H1 (cell line): ENCODE measurements around the gene C12orf56. TPM values are rescaled to one million over a fixed set of nuclear protein-coding genes. Genes with fewer than 3 reads are reported as not detected.

Experiments
- CTCF ChIA-PET: fragments of 300-600 bp; sonication (Branson Sonifier 250); formaldehyde crosslinking; loops from one replicate; lab custom pipeline; 2021; ENCODE audit not compliant: partially characterized antibody; lab: Charles Lee
- POLR2A ChIA-PET: fragments of 300-600 bp; sonication (Branson Sonifier 250); formaldehyde crosslinking; loops from one replicate; lab custom pipeline; 2021; ENCODE audit warnings: inconsistent platforms; ENCODE audit not compliant: partially characterized antibody; lab: Charles Lee
- DNase-seq, 2 experiments: peaks; one replicate each; pipeline versions ENCODE4 v3.0.0 to v3.0.0-alpha.2; 2010 to 2022; ENCODE audit warnings: low spot score in 2 of 2, low read depth in 1 of 2, mixed read lengths in 1 of 2
- FAIRE-seq: peaks from 2 replicates; lab custom pipeline; 2011; peaks lifted over from hg19 to GRCh38; lab: Jason Lieb, UNC
- H2AFZ ChIP-seq: 2 replicates; pipeline ENCODE4 v1.8.1; 2012; ENCODE audit warnings: low read length, inconsistent platforms
- H2AK5ac ChIP-seq: 2 replicates; pipeline ENCODE4 v1.6.1; 2013; ENCODE audit warnings: low read depth, low read length
- H2BK120ac ChIP-seq: replicated peaks from 2 replicates; pipeline ENCODE3; 2013; ENCODE audit warnings: low read depth, low read length, inconsistent platforms
- H2BK12ac ChIP-seq: 2 replicates; pipeline ENCODE4 v1.6.1; 2013; ENCODE audit warnings: low read depth, low read length
- H2BK15ac ChIP-seq: 2 replicates; pipeline ENCODE4 v1.6.1; 2013; ENCODE audit warnings: low read length
- H2BK20ac ChIP-seq: 2 replicates; pipeline ENCODE4 v1.6.1; 2013; ENCODE audit warnings: low read length
- H2BK5ac ChIP-seq: 2 replicates; pipeline ENCODE4 v1.6.1; 2013; ENCODE audit warnings: low read depth, low read length
- H3K14ac ChIP-seq: 2 replicates; pipeline ENCODE4 v1.6.1; 2013; ENCODE audit warnings: inconsistent platforms; ENCODE audit not compliant: insufficient read length
- H3K18ac ChIP-seq: 2 replicates; pipeline ENCODE4 v1.6.1; 2013; ENCODE audit warnings: low read length; ENCODE audit errors: extremely low read depth
- H3K23ac ChIP-seq: 2 replicates; pipeline ENCODE4 v1.6.1; 2013; ENCODE audit warnings: inconsistent platforms; ENCODE audit not compliant: insufficient read length
- H3K23me2 ChIP-seq: 2 replicates; pipeline ENCODE4 v1.6.1; 2013; ENCODE audit warnings: low read depth, low read length
- H3K27ac ChIP-seq: 2 replicates; pipeline ENCODE4 v1.6.1; 2011; ENCODE audit warnings: low read depth, low read length, inconsistent platforms
- H3K27me3 ChIP-seq, 4 experiments: replicated peaks in 1 of 4; 1 replicate in 1 of 4; 2 replicates in 3 of 4; pipeline versions ENCODE4 v1.6.1 to v1.8.1; 2011 to 2013; ENCODE audit warnings: low read length in 3 of 4, mild to moderate bottlenecking in 3 of 4, inconsistent platforms in 2 of 4, mixed read lengths in 2 of 4, moderate library complexity in 1 of 4; ENCODE audit not compliant: control insufficient read depth in 3 of 4, insufficient read depth in 3 of 4; ENCODE audit errors: extremely low read depth in 1 of 4
- H3K36me3 ChIP-seq, 4 experiments: 2 replicates each; pipeline versions ENCODE4 v1.6.1 to v1.8.1; 2011 to 2013; ENCODE audit warnings: mild to moderate bottlenecking in 4 of 4, low read length in 3 of 4, moderate library complexity in 2 of 4, control low read depth in 1 of 4, inconsistent platforms in 1 of 4; ENCODE audit not compliant: insufficient read depth in 4 of 4, control insufficient read depth in 2 of 4
- H3K4ac ChIP-seq: replicated peaks from 2 replicates; pipeline ENCODE3; 2013; ENCODE audit warnings: low read length, low read depth, mixed read lengths, inconsistent platforms; ENCODE audit not compliant: insufficient read length
- H3K4me1 ChIP-seq, 4 experiments: replicated peaks in 1 of 4; 1 replicate in 1 of 4; 2 replicates in 3 of 4; pipeline versions ENCODE4 v1.6.1 to v1.8.1; 2011 to 2013; ENCODE audit warnings: low read length in 3 of 4, inconsistent platforms in 2 of 4, mixed read lengths in 1 of 4; ENCODE audit not compliant: insufficient read depth in 4 of 4, control insufficient read depth in 3 of 4
- H3K4me2 ChIP-seq, 2 experiments: 2 replicates each; pipeline versions ENCODE4 v1.6.1 to v1.8.1; 2011 to 2013; ENCODE audit warnings: low read depth in 2 of 2, low read length in 2 of 2, control low read depth in 1 of 2, inconsistent platforms in 1 of 2, mild to moderate bottlenecking in 1 of 2; ENCODE audit not compliant: insufficient read depth in 1 of 2
- H3K4me3 ChIP-seq, 4 experiments: fragments of 200-600, 300-600 bp in 1 of 4; sonication (generic), shearing (Covaris generic), sonication (Bioruptor Twin) in 1 of 4; 2 replicates each; pipeline versions ENCODE4 v1.5.1 to v1.8.1; 2011 to 2016; ENCODE audit warnings: low read length in 4 of 4, low read depth in 3 of 4, control low read depth in 2 of 4, inconsistent platforms in 2 of 4, mild to moderate bottlenecking in 2 of 4, mixed read lengths in 1 of 4, moderate library complexity in 1 of 4; ENCODE audit not compliant: insufficient read depth in 2 of 4; ENCODE audit errors: extremely low read depth in 1 of 4
- H3K56ac ChIP-seq: replicated peaks from 2 replicates; pipeline ENCODE3; 2013; ENCODE audit warnings: low read depth, mild to moderate bottlenecking, mixed read lengths, low read length, inconsistent platforms; ENCODE audit not compliant: insufficient read length
- H3K79me1 ChIP-seq: 2 replicates; pipeline ENCODE4 v1.6.1; 2013; ENCODE audit warnings: low read depth, low read length, control low read depth
- H3K79me2 ChIP-seq, 2 experiments: 2 replicates each; pipeline versions ENCODE4 v1.6.1 to v1.8.1; 2012 to 2013; ENCODE audit warnings: low read length in 2 of 2, mild to moderate bottlenecking in 2 of 2, inconsistent platforms in 1 of 2; ENCODE audit not compliant: insufficient read depth in 2 of 2, control insufficient read depth in 1 of 2
- H3K9ac ChIP-seq, 4 experiments: replicated peaks in 1 of 4; 1 replicate in 1 of 4; 2 replicates in 3 of 4; pipeline versions ENCODE4 v1.6.1 to v1.8.1; 2011 to 2013; ENCODE audit warnings: low read depth in 3 of 4, low read length in 3 of 4, control low read depth in 2 of 4, mild to moderate bottlenecking in 2 of 4, moderate library complexity in 2 of 4, inconsistent platforms in 1 of 4; ENCODE audit errors: extremely low read depth in 1 of 4
- H3K9me3 ChIP-seq, 2 experiments: 2 replicates each; pipeline versions ENCODE4 v1.6.1 to v1.8.1; 2012 to 2013; ENCODE audit warnings: mild to moderate bottlenecking in 2 of 2, moderate library complexity in 2 of 2, control low read depth in 1 of 2, inconsistent platforms in 1 of 2, low read depth in 1 of 2, low read length in 1 of 2, mixed read lengths in 1 of 2; ENCODE audit not compliant: insufficient read depth in 2 of 2
- H4K20me1 ChIP-seq, 2 experiments: replicated peaks in 1 of 2; 2 replicates each; pipeline versions ENCODE3 to v1.8.1; 2011 to 2013; ENCODE audit warnings: inconsistent platforms in 2 of 2, low read length in 2 of 2, mild to moderate bottlenecking in 1 of 2; ENCODE audit not compliant: insufficient read depth in 2 of 2, control insufficient read depth in 1 of 2
- H4K5ac ChIP-seq: 2 replicates; pipeline ENCODE4 v1.6.1; 2013; ENCODE audit warnings: low read length, low read depth, mixed read lengths, inconsistent platforms; ENCODE audit not compliant: insufficient read length
- H4K8ac ChIP-seq: 2 replicates; pipeline ENCODE4 v1.8.0; 2013; ENCODE audit warnings: mild to moderate bottlenecking, moderate library complexity, low read length, inconsistent platforms; ENCODE audit not compliant: insufficient read depth; ENCODE audit errors: extremely low read depth
- H4K91ac ChIP-seq: replicated peaks from 2 replicates; pipeline ENCODE3; 2013; ENCODE audit warnings: low read length, mixed read lengths, inconsistent platforms; ENCODE audit not compliant: insufficient read length
- EP300 ChIP-seq, 2 experiments: IDR thresholded peaks; 1 replicate in 1 of 2; 2 replicates in 1 of 2; pipeline ENCODE4 v1.6.1; 2011 to 2012; ENCODE audit warnings: low read depth in 2 of 2, low read length in 2 of 2, mild to moderate bottlenecking in 2 of 2, borderline replicate concordance in 1 of 2, inconsistent platforms in 1 of 2, moderate library complexity in 1 of 2
- KDM1A ChIP-seq: fragments of 200-600, 300-600 bp; sonication (generic); IDR thresholded peaks from 2 replicates; pipeline ENCODE4 v1.7.1; 2016; ENCODE audit warnings: mild to moderate bottlenecking, low read length, borderline replicate concordance
- SIX5 ChIP-seq: IDR thresholded peaks from 2 replicates; pipeline ENCODE4 v1.6.1; 2011; ENCODE audit warnings: mild to moderate bottlenecking, low read depth, low read length
- WGBS, 2 experiments: shearing (Covaris generic) in 1 of 2; methylation state at CpG; one replicate each; pipeline versions ENCODE4 v1.1.6 to v1.1.7; 2013 to 2015; ENCODE audit warnings: low lambda C conversion rate in 2 of 2, mixed read lengths in 2 of 2, inconsistent platforms in 1 of 2, low coverage in 1 of 2, missing lambda C conversion rate in 1 of 2; ENCODE audit not compliant: insufficient replicate concordance in 2 of 2, insufficient coverage in 1 of 2, insufficient read length in 1 of 2; ENCODE audit errors: extremely low coverage in 1 of 2, missing lambda C conversion rate in 1 of 2; 5-methylcytosine and 5-hydroxymethylcytosine counted together
- polyA plus RNA-seq, 7 experiments: library from polyadenylated mRNA; depleted of rRNA in 3 of 7; stranded (reverse) in 5 of 7; unstranded in 2 of 7; fragments of >200 nt in 5 of 7; fragments of 200-250 nt in 2 of 7; gene quantifications; 1 replicate in 5 of 7; 2 replicates in 1 of 7; 4 replicates in 1 of 7; pipeline versions ENCODE4 v1.2.1 to v1.2.3, GENCODE V29; 2011 to 2013; ENCODE audit warnings: missing spikeins in 2 of 7, mixed read lengths in 2 of 7
- total RNA-seq: library from RNA; stranded (reverse); fragmentation: NEBNext Ultra II Directional; extraction: Animal tissue kit (Norgen Biotek cat#: 25700); gene quantifications from 2 replicates; pipeline ENCODE4 v1.2.1, GENCODE V29; 2021

C12orf56 gene
- total and polyA plus RNA-seq, 2 of the 8 experiments (the other 6 are each of a cell fraction or from before 2014, with no cell fraction given), result 1.1 to 2.9 TPM

DNA sequence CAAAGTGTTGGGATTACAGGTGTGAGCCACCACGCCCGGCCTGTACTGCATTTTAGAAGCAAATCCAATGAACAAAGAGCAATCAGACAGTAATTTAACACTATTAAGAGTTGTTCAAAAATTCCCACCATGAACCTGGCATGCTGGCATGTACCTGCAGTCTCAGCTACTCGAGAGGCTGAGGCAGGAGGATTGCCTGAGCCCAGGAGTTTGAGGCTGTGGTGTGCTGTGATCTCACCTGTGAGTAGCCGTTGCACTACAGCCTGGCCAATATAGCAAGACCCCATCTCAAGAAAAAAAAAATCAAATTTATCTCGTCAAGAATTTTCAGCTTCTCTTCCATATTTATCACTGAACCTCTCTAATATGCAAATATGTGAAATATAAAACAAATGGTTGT lies 128.7 kb downstream of the C12orf56 start:
- Histone ChIP-seq H3K9ac (no peak overlapping the region), H3K23me2 (no peaks in the 10 kb centered on the region), H3K14ac (no peak overlapping the region), H2BK20ac (no peak overlapping the region), H4K20me1 (no peaks in the 10 kb centered on the region), H3K4me1 (no peaks in the 10 kb centered on the region), H3K27ac (no peak overlapping the region), H3K56ac (no peak overlapping the region), H2AK5ac (no peak overlapping the region), H3K79me2 (no peaks in the 10 kb centered on the region), H4K91ac (no peak overlapping the region), H3K23ac (no peak overlapping the region), H2AFZ (no peak overlapping the region), H3K36me3 (no peaks in the 10 kb centered on the region), H2BK12ac (no peak overlapping the region), H4K8ac (no peak overlapping the region), H2BK5ac (no peak overlapping the region), H3K18ac (no peak overlapping the region), H4K5ac (no peak overlapping the region), H2BK15ac (no peak overlapping the region), H3K4ac (no peak overlapping the region), H3K4me3 (no peak overlapping the region), H3K9me3 (no peaks in the 10 kb centered on the region)
- POLR2A ChIA-PET, result interaction anchor here (0.7 kb wide), 1 partner anchor 78 kb away, joined by 3 read pairs; no protein-coding TSS in a partner anchor
- peak; percentile 56; the same call in 1 of the 2 replicates for TF ChIP-seq KDM1A
- TF ChIP-seq SIX5, result no peak
- no peak for TF ChIP-seq EP300 (IDR thresholded peaks at IDR 0.05; ENCODE audit: borderline replicate concordance in 1 of 2, low read depth in 2 of 2, low read length in 2 of 2)
- TF ChIP-seq, all 59 proteins: peak for 1
- Histone ChIP-seq H3K4me2 (no peak overlapping the region), H3K79me1 (no peaks in the 10 kb centered on the region), H3K27me3 (no peaks in the 10 kb centered on the region), H2BK120ac (no peak overlapping the region)
- FAIRE-seq (no peak), DNase-seq (no peak)
- CTCF ChIA-PET, result interaction anchor here (0.6 to 1.0 kb wide), 3 partner anchors 9 to 461 kb away, joined by 3 read pairs; no protein-coding TSS in a partner anchor
- 90% methylated on average over 5 of the region's 5 CpGs; no CpG with 5 or more reads in 1 of the 2 experiments for WGBS, 2 experiments
